HEK293 (cell line): ENCODE results near the gene LRBA.
A peak's percentile ranks its signal among the peaks of the same experiment; 100 is the strongest.

Source experiments
- CTCF ChIA-PET: fragments of 350-600 bp; formaldehyde crosslinking; extraction: SDS; loops from one replicate; lab custom pipeline; 2021; ENCODE audit warnings: antibody characterized with exemption; lab: Yijun Ruan, JAX
- POLR2A ChIA-PET: fragments of 300-600 bp; formaldehyde crosslinking; extraction: SDS; loops from one replicate; lab custom pipeline; 2020; ENCODE audit warnings: antibody characterized with exemption, inconsistent platforms; lab: Yijun Ruan, JAX
- H3K27ac ChIP-seq: fragments of 200-500 bp; sonication (Bioruptor generic); 2 replicates; pipeline ENCODE4 v1.5.1; 2014; ENCODE audit warnings: low read depth, low read length, control low read depth, inconsistent platforms; ENCODE audit errors: extremely low read depth
- H3K36me3 ChIP-seq, 2 experiments: fragments of 200-500 bp in 1 of 2; sonication (Bioruptor generic) in 1 of 2; 1 replicate in 1 of 2; 2 replicates in 1 of 2; pipeline ENCODE4 v1.5.1; 2014 to 2017; ENCODE audit warnings: inconsistent platforms in 2 of 2, low read length in 2 of 2; ENCODE audit not compliant: control insufficient read depth in 2 of 2, insufficient read depth in 1 of 2
- H3K4me1 ChIP-seq: fragments of 200-500 bp; sonication (Bioruptor generic); 2 replicates; pipeline ENCODE4 v1.5.1; 2014; ENCODE audit warnings: mild to moderate bottlenecking, low read length, inconsistent platforms; ENCODE audit not compliant: control insufficient read depth, insufficient read depth
- H3K4me3 ChIP-seq: 2 replicates; pipeline ENCODE4 v1.5.1; 2011; ENCODE audit warnings: low read depth, mild to moderate bottlenecking, control low read depth, low read length, moderate library complexity
- H3K9me3 ChIP-seq: fragments of 200-500 bp; sonication (Bioruptor generic); 2 replicates; pipeline ENCODE4 v1.5.1; 2014; ENCODE audit warnings: low read depth, low read length, inconsistent platforms; ENCODE audit not compliant: control insufficient read depth, insufficient read depth
- SP7 ChIP-seq: fragments of 450-650 bp; formaldehyde crosslinking; IDR thresholded peaks from 2 replicates; pipeline ENCODE4 v1.5.1; 2016; ENCODE audit warnings: missing biosample characterization, missing genetic modification characterization
- TCF7L2 ChIP-seq: IDR thresholded peaks from 2 replicates; pipeline ENCODE4 v1.6.1; 2011; ENCODE audit warnings: low read depth, mild to moderate bottlenecking, inconsistent platforms, low read length, moderate library complexity, borderline replicate concordance
- ZEB2 ChIP-seq: fragments of 450-650 bp; formaldehyde crosslinking; IDR thresholded peaks from 2 replicates; pipeline ENCODE4 v1.5.1; 2016; ENCODE audit warnings: missing biosample characterization, missing genetic modification characterization
- ZNF175 ChIP-seq: fragments of 450-650 bp; formaldehyde crosslinking; IDR thresholded peaks from 2 replicates; pipeline ENCODE4 v1.5.1; 2016; ENCODE audit warnings: missing biosample characterization, missing genetic modification characterization
- ZNF184 ChIP-seq: fragments of 450-650 bp; IDR thresholded peaks from 2 replicates; pipeline ENCODE4 v1.5.1; 2018; ENCODE audit warnings: missing biosample characterization, mild to moderate bottlenecking, missing genetic modification characterization
- ZNF211 ChIP-seq: fragments of 450-650 bp; formaldehyde crosslinking; IDR thresholded peaks from 2 replicates; pipeline ENCODE4 v1.5.1; 2016; ENCODE audit warnings: low read depth, missing biosample characterization, missing genetic modification characterization
- ZNF221 ChIP-seq: fragments of 450-650 bp; formaldehyde crosslinking; IDR thresholded peaks from 2 replicates; pipeline ENCODE4 v1.5.1; 2017; ENCODE audit warnings: missing biosample characterization, missing genetic modification characterization, borderline replicate concordance
- ZNF558 ChIP-seq: fragments of 450-650 bp; formaldehyde crosslinking; IDR thresholded peaks from 2 replicates; pipeline ENCODE4 v1.5.1; 2016; ENCODE audit warnings: missing biosample characterization, missing genetic modification characterization
- ZNF585B ChIP-seq: fragments of 450-650 bp; formaldehyde crosslinking; IDR thresholded peaks from 2 replicates; pipeline ENCODE4 v1.5.1; 2016; ENCODE audit warnings: missing biosample characterization, missing genetic modification characterization
- ZNF600 ChIP-seq: fragments of 450-650 bp; formaldehyde crosslinking; IDR thresholded peaks from 2 replicates; pipeline ENCODE4 v1.5.1; 2016; ENCODE audit warnings: missing biosample characterization, missing genetic modification characterization
- ZNF654 ChIP-seq: fragments of 450-650 bp; formaldehyde crosslinking; IDR thresholded peaks from 2 replicates; pipeline ENCODE4 v1.5.1; 2016; ENCODE audit warnings: low read depth, missing biosample characterization, missing genetic modification characterization
- ZNF664 ChIP-seq: fragments of 450-650 bp; formaldehyde crosslinking; IDR thresholded peaks from 2 replicates; pipeline ENCODE4 v1.5.1; 2016; ENCODE audit warnings: missing biosample characterization, missing genetic modification characterization
- TF ChIP-seq, protein P1 (sequence below): fragments of 450-650 bp; formaldehyde crosslinking; IDR thresholded peaks from 2 replicates; pipeline ENCODE4 v1.5.0; 2017; ENCODE audit warnings: missing biosample characterization, missing genetic modification characterization, borderline replicate concordance
- TF ChIP-seq, protein P2 (sequence below): fragments of 450-650 bp; formaldehyde crosslinking; IDR thresholded peaks from 2 replicates; pipeline ENCODE4 v1.5.1; 2016; ENCODE audit warnings: missing biosample characterization, missing genetic modification characterization
- TF ChIP-seq, protein P3 (sequence below): fragments of 450-650 bp; IDR thresholded peaks from 2 replicates; pipeline ENCODE4 v1.5.1; 2018; ENCODE audit warnings: missing biosample characterization, missing genetic modification characterization
- TF ChIP-seq, protein P4 (sequence below): fragments of 450-650 bp; formaldehyde crosslinking; IDR thresholded peaks from 2 replicates; pipeline ENCODE4 v1.5.1; 2017; ENCODE audit warnings: missing biosample characterization, missing genetic modification characterization
- TF ChIP-seq, protein P5 (sequence below): fragments of 450-650 bp; formaldehyde crosslinking; IDR thresholded peaks from 2 replicates; pipeline ENCODE4 v1.5.1; 2016; ENCODE audit warnings: missing biosample characterization, missing genetic modification characterization
- TF ChIP-seq, protein P6 (sequence below): fragments of 450-650 bp; formaldehyde crosslinking; optimal IDR thresholded peaks from 2 replicates; pipeline ENCODE3; 2016; ENCODE audit warnings: missing biosample characterization, mild to moderate bottlenecking, missing genetic modification characterization
- TF ChIP-seq, protein P7 (sequence below): fragments of 450-650 bp; formaldehyde crosslinking; conservative IDR thresholded peaks from 2 replicates; pipeline ENCODE4 v1.5.1; 2016; ENCODE audit warnings: low read depth, missing biosample characterization, missing genetic modification characterization
- TF ChIP-seq, protein P8 (sequence below): fragments of 450-650 bp; formaldehyde crosslinking; IDR thresholded peaks from 2 replicates; pipeline ENCODE4 v1.5.1; 2016; ENCODE audit warnings: missing biosample characterization, missing genetic modification characterization

Gene LRBA

DNA sequence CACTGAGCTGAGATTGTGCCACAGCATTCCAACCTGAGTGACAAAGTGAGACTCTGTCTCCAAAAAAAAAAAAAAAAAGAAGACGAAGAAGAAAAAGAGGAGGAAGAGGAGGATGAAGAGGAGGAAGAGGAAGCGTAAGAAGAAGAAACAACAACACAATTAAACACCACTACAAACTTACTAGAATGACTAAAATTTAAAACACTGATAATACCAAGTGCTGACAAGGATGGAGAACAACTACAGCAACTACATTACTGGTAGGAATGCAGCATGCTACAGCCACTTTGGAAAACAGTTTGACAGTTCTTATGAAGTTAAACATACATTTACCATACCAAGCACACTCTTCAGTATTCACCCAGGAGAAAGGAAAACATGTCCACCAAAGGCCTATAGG lies 24.1 kb downstream of the LRBA start:
- Histone ChIP-seq H3K4me1 (no peaks in the 10 kb centered on the region), H3K36me3 (no peaks in the 10 kb centered on the region), H3K27ac (no peak overlapping the region), H3K4me3 (no peak overlapping the region), H3K9me3 (no peaks in the 10 kb centered on the region)
- no peak for TF ChIP-seq ZNF175 (tag by site-specific recombination)
- TF ChIP-seq, protein P1, sequence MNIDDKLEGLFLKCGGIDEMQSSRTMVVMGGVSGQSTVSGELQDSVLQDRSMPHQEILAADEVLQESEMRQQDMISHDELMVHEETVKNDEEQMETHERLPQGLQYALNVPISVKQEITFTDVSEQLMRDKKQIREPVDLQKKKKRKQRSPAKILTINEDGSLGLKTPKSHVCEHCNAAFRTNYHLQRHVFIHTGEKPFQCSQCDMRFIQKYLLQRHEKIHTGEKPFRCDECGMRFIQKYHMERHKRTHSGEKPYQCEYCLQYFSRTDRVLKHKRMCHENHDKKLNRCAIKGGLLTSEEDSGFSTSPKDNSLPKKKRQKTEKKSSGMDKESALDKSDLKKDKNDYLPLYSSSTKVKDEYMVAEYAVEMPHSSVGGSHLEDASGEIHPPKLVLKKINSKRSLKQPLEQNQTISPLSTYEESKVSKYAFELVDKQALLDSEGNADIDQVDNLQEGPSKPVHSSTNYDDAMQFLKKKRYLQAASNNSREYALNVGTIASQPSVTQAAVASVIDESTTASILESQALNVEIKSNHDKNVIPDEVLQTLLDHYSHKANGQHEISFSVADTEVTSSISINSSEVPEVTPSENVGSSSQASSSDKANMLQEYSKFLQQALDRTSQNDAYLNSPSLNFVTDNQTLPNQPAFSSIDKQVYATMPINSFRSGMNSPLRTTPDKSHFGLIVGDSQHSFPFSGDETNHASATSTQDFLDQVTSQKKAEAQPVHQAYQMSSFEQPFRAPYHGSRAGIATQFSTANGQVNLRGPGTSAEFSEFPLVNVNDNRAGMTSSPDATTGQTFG (tag by site-specific recombination) = no peak
- TF ChIP-seq ZNF211 (tag by site-specific recombination) = no peak
- TF ChIP-seq, protein P2, sequence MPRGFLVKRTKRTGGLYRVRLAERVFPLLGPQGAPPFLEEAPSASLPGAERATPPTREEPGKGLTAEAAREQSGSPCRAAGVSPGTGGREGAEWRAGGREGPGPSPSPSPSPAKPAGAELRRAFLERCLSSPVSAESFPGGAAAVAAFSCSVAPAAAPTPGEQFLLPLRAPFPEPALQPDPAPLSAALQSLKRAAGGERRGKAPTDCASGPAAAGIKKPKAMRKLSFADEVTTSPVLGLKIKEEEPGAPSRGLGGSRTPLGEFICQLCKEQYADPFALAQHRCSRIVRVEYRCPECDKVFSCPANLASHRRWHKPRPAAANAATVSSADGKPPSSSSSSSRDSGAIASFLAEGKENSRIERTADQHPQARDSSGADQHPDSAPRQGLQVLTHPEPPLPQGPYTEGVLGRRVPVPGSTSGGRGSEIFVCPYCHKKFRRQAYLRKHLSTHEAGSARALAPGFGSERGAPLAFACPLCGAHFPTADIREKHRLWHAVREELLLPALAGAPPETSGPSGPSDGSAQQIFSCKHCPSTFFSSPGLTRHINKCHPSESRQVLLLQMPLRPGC (tag by site-specific recombination) = no peak
- TF ChIP-seq, protein P3, sequence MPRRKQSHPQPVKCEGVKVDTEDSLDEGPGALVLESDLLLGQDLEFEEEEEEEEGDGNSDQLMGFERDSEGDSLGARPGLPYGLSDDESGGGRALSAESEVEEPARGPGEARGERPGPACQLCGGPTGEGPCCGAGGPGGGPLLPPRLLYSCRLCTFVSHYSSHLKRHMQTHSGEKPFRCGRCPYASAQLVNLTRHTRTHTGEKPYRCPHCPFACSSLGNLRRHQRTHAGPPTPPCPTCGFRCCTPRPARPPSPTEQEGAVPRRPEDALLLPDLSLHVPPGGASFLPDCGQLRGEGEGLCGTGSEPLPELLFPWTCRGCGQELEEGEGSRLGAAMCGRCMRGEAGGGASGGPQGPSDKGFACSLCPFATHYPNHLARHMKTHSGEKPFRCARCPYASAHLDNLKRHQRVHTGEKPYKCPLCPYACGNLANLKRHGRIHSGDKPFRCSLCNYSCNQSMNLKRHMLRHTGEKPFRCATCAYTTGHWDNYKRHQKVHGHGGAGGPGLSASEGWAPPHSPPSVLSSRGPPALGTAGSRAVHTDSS (tag by site-specific recombination) = peak; percentile 83
- TF ChIP-seq, protein P4, sequence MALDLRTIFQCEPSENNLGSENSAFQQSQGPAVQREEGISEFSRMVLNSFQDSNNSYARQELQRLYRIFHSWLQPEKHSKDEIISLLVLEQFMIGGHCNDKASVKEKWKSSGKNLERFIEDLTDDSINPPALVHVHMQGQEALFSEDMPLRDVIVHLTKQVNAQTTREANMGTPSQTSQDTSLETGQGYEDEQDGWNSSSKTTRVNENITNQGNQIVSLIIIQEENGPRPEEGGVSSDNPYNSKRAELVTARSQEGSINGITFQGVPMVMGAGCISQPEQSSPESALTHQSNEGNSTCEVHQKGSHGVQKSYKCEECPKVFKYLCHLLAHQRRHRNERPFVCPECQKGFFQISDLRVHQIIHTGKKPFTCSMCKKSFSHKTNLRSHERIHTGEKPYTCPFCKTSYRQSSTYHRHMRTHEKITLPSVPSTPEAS (tag by site-specific recombination) = no peak
- POLR2A ChIA-PET = no interaction called here
- CTCF ChIA-PET = interaction anchor here (1.0 kb wide), 1 partner anchor 30 kb away, joined by 3 read pairs; no protein-coding TSS in a partner anchor

DNA sequence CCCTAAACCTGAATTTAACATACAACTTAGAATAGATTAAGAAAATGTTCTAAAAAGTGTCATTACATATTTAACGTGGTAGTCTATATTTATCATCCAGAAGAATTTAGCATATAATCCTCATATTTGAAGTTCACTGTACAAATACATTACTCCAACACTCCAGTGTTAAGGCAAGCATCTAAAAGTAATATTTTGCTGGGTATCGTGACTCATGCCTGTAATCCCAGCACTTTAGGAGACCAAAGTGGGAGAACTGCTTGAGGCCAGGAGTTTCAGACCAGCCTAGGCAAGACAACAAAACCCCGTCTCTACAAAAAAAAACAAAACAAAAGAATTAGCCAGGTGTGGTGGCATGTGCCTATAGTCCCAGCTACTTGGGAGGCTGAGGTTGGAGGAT lies 24.8 kb downstream of the LRBA start:
- POLR2A ChIA-PET = no interaction called here
- Histone ChIP-seq H3K4me1 (no peaks in the 10 kb centered on the region), H3K36me3 (no peaks in the 10 kb centered on the region), H3K4me3 (no peak overlapping the region), H3K27ac (no peak overlapping the region), H3K9me3 (no peaks in the 10 kb centered on the region)
- CTCF ChIA-PET = no interaction called here
- TF ChIP-seq SP7 (no peak), ZEB2 (tag by site-specific recombination) (no peak), ZNF654 (tag by site-specific recombination) (no peak), ZNF558 (tag by site-specific recombination) (no peak), ZNF184 (tag by site-specific recombination) (no peak), ZNF664 (no peak), TCF7L2 (no peak), ZNF600 (no peak), ZNF221 (tag by site-specific recombination) (no peak), ZNF175 (tag by site-specific recombination) (no peak), ZNF585B (tag by site-specific recombination) (no peak)
- TF ChIP-seq, protein P5, sequence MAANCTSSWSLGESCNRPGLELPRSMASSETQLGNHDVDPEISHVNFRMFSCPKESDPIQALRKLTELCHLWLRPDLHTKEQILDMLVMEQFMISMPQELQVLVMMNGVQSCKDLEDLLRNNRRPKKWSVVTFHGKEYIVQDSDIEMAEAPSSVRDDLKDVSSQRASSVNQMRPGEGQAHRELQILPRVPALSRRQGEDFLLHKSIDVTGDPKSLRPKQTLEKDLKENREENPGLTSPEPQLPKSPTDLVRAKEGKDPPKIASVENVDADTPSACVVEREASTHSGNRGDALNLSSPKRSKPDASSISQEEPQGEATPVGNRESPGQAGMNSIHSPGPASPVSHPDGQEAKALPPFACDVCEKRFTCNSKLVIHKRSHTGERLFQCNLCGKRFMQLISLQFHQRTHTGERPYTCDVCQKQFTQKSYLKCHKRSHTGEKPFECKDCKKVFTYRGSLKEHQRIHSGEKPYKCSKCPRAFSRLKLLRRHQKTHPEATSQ (tag by site-specific recombination) = no peak
- TF ChIP-seq, protein P6, sequence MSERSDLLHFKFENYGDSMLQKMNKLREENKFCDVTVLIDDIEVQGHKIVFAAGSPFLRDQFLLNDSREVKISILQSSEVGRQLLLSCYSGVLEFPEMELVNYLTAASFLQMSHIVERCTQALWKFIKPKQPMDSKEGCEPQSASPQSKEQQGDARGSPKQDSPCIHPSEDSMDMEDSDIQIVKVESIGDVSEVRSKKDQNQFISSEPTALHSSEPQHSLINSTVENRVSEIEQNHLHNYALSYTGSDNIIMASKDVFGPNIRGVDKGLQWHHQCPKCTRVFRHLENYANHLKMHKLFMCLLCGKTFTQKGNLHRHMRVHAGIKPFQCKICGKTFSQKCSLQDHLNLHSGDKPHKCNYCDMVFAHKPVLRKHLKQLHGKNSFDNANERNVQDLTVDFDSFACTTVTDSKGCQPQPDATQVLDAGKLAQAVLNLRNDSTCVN (tag by site-specific recombination) = no peak
- TF ChIP-seq, protein P7, sequence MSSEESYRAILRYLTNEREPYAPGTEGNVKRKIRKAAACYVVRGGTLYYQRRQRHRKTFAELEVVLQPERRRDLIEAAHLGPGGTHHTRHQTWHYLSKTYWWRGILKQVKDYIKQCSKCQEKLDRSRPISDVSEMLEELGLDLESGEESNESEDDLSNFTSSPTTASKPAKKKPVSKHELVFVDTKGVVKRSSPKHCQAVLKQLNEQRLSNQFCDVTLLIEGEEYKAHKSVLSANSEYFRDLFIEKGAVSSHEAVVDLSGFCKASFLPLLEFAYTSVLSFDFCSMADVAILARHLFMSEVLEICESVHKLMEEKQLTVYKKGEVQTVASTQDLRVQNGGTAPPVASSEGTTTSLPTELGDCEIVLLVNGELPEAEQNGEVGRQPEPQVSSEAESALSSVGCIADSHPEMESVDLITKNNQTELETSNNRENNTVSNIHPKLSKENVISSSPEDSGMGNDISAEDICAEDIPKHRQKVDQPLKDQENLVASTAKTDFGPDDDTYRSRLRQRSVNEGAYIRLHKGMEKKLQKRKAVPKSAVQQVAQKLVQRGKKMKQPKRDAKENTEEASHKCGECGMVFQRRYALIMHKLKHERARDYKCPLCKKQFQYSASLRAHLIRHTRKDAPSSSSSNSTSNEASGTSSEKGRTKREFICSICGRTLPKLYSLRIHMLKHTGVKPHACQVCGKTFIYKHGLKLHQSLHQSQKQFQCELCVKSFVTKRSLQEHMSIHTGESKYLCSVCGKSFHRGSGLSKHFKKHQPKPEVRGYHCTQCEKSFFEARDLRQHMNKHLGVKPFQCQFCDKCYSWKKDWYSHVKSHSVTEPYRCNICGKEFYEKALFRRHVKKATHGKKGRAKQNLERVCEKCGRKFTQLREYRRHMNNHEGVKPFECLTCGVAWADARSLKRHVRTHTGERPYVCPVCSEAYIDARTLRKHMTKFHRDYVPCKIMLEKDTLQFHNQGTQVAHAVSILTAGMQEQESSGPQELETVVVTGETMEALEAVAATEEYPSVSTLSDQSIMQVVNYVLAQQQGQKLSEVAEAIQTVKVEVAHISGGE = no peak
- TF ChIP-seq, protein P8, sequence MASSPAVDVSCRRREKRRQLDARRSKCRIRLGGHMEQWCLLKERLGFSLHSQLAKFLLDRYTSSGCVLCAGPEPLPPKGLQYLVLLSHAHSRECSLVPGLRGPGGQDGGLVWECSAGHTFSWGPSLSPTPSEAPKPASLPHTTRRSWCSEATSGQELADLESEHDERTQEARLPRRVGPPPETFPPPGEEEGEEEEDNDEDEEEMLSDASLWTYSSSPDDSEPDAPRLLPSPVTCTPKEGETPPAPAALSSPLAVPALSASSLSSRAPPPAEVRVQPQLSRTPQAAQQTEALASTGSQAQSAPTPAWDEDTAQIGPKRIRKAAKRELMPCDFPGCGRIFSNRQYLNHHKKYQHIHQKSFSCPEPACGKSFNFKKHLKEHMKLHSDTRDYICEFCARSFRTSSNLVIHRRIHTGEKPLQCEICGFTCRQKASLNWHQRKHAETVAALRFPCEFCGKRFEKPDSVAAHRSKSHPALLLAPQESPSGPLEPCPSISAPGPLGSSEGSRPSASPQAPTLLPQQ (tag by site-specific recombination) = no peak
